Activated naive CD4-positive, alpha-beta T cell treated with anti-CD3 and anti-CD28 coated beads, Interleukin-2, amount 50 U/mL, for 72 hours (primary cell): ENCODE measurements around the gene TCF25. TPM values are rescaled to one million over a fixed set of nuclear protein-coding genes. Genes with fewer than 3 reads are reported as not detected.

ENCODE experiments used
- ATAC-seq, 2 donors: fragments of 150-1000 bp; cut with Tn5 transposase; 2 replicates each; pipeline ENCODE4 v1.10.0; 2021; ENCODE audit warnings: mild to moderate bottlenecking in 2 of 2, moderate library complexity in 2 of 2
- DNase-seq, 2 donors: peaks; one replicate each; pipeline ENCODE4 v3.0.0; 2021 to 2022; ENCODE audit warnings: low spot score in 2 of 2
- H3K27ac Mint-ChIP-seq, 2 donors: one replicate each; pipeline ENCODE4 v1.8.0; 2022; ENCODE audit warnings: mild to moderate bottlenecking in 2 of 2, mixed read lengths in 2 of 2
- H3K36me3 Mint-ChIP-seq, 2 donors: one replicate each; pipeline ENCODE4 v1.8.0; 2022; ENCODE audit warnings: mixed read lengths in 2 of 2
- H3K9me3 Mint-ChIP-seq, 2 donors: one replicate each; pipeline ENCODE4 v1.8.0; 2022; ENCODE audit warnings: mixed read lengths in 2 of 2
- total RNA-seq, 2 donors: library from RNA; stranded (reverse); gene quantifications; one replicate each; pipeline ENCODE4 v1.2.3, GENCODE V29; 2022

TCF25 gene
- total RNA-seq, 2 donors from 2014 or later, result 167 to 235 TPM

DNA sequence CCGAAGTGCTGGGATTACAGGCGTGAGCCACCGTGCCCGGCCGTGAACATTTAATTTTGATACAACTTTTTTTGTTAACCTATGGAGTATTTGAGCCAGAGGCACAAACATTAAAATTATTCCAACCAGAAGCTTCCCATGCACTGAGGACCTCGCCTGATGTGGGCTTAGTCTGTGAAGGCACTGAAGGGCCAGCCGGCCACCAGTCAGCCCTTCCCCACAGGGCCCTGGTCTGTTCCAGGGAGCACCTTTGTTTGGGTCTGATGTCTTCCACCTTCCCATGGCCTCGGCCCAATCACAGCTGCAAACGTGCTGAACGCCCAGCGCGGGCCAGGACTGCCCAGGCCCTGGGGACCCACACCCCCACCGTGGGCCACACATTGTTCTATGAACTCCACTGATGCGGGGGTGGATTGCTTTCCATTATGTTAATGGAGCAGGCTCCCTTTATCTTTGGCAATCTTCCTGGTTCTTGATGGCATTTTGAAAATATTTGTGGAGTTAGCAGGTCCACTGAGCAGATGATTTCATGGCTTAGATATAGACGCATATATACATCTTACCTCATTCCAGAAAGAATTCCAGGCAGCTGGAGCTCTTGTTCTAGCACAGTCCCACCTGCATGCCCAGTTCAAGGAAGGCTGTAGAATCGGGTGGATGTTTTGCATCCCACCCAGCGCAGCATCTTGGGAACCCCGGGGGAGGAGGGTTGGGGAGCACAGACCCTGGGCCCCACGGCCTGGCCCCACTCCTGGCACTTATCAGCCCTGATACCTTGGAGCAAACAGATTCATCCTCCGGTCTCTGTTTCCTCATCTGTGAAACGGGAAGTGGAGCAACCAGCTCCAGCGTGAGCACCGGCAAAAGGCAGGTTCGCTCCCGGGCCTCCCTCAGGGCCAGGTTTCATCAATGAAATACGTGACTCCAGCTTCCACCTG is 30.7 kb upstream of the TCF25 start:
- no peak for ATAC-seq
- no peaks in the 10 kb centered on the region for H3K9me3 Mint-ChIP-seq

DNA sequence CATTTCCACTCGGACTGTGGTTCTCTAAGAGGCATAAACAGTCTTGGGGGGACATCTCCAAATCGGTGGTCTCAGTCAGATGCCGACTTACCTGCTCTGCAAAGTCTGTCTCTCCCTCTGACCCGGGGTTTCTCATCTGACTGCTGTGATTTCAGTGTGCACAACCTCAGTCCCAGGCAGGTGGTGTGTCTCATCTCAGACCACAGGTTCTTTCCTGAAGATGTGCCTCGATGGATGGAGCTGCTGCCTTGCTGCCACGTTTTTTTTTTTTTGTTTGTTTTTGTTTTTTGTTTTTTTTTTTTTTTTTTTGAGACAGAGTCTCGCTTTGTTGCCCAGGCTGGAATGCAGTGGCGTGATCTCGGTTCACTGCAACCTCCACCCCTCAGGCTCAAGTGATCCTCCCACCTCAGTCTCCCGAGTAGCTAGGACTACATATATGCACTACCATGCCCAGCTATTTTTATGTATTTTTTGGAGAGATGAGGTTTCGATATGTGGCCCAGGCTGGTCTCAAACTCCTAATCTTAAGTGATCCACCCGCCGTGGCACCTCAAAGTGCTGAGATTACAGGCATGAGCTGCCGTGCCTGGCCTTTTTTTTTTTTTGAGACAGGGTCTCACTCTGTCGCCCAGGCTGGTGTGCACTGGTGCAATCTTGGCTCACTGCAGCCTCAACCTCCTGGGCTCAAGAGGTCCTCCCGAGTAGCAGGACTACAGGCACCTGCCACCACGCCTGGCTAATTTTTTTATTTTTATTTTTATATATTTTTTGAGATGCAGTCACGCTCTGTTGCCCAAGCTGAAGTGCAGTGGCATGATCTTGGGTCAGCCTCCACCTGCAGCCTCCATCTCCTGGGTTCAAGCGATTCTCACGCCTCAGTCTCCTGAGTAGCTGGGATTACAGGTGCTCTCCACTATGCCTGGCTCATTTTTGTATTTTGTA is 29.7 kb upstream of the TCF25 start:
- DNase-seq (no peak), ATAC-seq (no peak)
- no peaks in the 10 kb centered on the region for H3K9me3 Mint-ChIP-seq
- H3K27ac Mint-ChIP-seq, result no peak overlapping the region
- no peaks in the 10 kb centered on the region for H3K36me3 Mint-ChIP-seq

More for the DNA sequence above, 30.7 kb upstream of the TCF25 start:
- no peak for DNase-seq
- no peaks in the 10 kb centered on the region for H3K36me3 Mint-ChIP-seq
- no peak overlapping the region for H3K27ac Mint-ChIP-seq

DNA sequence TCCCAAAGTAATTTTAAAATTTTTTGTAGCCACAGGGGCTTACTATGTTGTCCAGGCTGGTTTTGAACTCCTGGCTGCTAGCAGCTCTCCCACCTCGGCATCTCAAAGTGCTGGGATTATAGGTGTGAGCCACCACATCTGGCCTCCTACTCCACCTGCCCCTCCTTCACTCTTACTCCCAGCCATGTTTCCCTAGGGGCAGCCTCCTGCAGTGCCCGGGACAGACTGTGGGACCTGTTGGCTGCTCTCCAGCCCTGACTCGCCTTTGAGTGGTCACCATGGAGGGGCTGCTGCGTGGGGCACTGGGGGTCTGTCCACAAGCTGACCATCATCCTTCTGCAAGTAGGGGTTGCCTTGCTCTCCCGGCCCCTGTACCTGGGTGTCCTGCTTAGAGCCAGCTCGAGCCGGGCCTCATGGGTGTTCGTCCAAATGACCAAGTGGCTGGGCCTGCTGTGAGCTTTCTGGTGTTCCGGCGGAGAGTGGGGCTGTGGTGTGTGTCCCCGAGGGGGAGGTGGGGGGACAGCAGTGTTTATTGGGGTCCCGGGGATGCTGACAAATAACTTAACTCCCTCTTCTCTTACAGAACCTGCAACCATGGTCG is 28.6 kb upstream of the TCF25 start:
- ATAC-seq (no peak), DNase-seq (no peak)
- Mint-ChIP-seq H3K36me3 (no peaks in the 10 kb centered on the region), H3K27ac (no peak overlapping the region), H3K9me3 (no peaks in the 10 kb centered on the region)

- no peak for DNase-seq
- H3K27ac Mint-ChIP-seq, result no peak overlapping the region
- H3K36me3 Mint-ChIP-seq, result no peaks in the 10 kb centered on the region
- H3K9me3 Mint-ChIP-seq, result no peaks in the 10 kb centered on the region
- ATAC-seq, result peak in 1 of 2 donors; percentile 47
Observed at GRCh38 chr16:89845417-89845816, 28.0 kb upstream of the TCF25 start.

DNA sequence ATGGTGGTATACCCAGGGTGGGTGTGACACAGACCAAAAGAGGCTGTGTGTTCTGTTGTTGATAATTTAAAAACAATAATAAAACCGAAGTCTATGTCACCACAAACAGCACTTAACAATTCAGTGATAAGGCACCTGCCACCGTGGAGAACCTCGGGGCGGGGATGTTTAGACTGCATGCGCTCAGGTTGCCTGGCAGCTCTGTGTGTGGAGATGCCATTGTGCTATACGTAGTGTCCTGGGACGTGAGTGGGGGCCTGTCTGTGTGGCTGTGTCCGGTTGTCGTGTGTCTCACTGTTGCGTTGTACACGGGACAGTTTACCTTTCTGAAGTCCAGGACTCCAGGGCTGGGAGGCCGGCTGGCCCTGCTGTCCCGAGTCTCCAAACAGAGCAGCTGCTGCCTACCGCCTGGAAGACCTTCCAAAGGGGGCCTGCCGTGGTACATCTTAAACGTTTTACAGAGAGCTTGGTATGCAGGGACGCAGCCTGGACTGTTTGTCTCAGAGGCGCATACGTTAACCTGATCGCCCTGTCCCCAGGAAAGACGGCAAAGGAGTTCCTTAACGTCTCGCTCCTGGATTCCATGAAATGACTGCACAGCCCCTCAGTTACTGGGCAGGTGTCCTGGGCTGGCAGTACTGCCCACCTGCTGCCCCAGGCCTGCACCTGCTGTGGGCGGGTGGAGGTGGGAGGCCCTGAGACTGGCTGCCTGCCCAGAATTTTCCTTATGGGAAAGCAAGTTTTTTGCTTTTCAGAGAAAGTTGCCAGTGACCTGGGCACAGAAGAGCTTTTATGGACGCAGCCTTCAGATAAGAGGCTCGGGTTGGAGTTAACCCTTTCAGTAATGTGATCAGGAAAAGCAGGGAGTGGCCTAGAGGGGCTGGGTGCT is 26.1 kb upstream of the TCF25 start:
- ATAC-seq, result no peak
- H3K9me3 Mint-ChIP-seq, result no peaks in the 10 kb centered on the region
- DNase-seq, result no peak
- no peak overlapping the region for H3K27ac Mint-ChIP-seq
- no peaks in the 10 kb centered on the region for H3K36me3 Mint-ChIP-seq

- Mint-ChIP-seq H3K36me3 (no peaks in the 10 kb centered on the region), H3K27ac (no peak overlapping the region), H3K9me3 (no peaks in the 10 kb centered on the region)
- DNase-seq (no peak), ATAC-seq (no peak)
Observed at GRCh38 chr16:89847940-89848297, 25.5 kb upstream of the TCF25 start.

DNA sequence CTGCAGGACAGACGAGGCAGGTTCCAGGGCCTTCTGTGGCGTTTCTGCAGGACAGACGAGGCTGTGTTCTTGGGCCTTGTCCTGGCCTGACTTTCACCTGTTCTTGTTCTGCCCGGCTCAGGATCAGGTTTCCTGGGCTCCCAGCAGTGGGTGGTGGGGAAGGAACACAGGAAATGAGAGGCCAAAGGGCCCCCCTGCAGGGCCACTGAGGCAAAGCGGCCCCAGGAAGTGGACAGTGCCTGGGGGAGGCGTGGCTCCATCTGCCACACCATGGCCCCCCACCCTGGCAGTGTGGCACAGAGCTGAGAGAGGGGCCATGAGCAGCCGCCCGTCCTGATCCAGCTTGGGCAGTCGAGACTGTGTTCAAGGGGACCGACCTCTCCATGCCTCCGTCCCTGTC is 24.4 kb upstream of the TCF25 start:
- no peaks in the 10 kb centered on the region for H3K9me3 Mint-ChIP-seq
- H3K27ac Mint-ChIP-seq, result no peak overlapping the region
- no peaks in the 10 kb centered on the region for H3K36me3 Mint-ChIP-seq
- DNase-seq, result no peak
- no peak for ATAC-seq

GRCh38 chr16:89853306-89853993 is 19.9 kb upstream of the TCF25 start:
- Mint-ChIP-seq H3K9me3 (no peaks in the 10 kb centered on the region), H3K27ac (no peak overlapping the region), H3K36me3 (no peaks in the 10 kb centered on the region)
- DNase-seq, result no peak
- no peak for ATAC-seq

DNA sequence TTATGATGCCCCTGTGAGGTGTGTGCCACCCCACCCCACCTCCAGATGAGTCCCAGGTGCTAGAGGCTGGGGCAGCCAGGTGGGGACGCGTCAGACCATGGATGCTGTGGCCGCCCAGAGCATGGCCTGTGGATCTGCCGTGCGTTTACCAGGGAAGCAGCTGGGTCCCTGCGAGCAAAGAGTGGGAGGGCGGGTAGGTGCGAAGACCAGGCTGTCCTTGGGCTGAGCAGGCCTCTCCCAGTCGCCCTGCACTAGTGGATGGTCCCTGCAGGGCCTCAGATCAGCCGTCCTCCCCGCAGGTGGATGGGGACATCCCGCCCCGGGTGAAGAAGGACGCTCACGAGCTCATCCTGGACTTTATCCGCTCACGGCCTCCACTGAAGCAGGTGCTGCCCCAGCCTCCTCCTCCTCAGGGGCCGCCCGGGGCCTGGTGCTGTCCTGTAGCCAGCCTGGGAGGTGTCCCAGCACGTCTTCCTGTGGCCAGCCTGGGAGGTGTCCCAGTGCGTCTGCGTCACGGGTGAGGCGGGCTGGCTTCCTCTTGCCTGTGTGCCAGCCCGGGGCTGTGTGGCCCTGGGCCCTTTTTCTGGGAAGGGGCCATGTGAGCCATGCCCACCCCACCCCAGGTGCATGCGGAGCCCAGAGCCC is 18.0 kb upstream of the TCF25 start:
- H3K36me3 Mint-ChIP-seq, result no peaks in the 10 kb centered on the region
- no peak for ATAC-seq
- no peak for DNase-seq
- no peaks in the 10 kb centered on the region for H3K9me3 Mint-ChIP-seq
- no peak overlapping the region for H3K27ac Mint-ChIP-seq

DNA sequence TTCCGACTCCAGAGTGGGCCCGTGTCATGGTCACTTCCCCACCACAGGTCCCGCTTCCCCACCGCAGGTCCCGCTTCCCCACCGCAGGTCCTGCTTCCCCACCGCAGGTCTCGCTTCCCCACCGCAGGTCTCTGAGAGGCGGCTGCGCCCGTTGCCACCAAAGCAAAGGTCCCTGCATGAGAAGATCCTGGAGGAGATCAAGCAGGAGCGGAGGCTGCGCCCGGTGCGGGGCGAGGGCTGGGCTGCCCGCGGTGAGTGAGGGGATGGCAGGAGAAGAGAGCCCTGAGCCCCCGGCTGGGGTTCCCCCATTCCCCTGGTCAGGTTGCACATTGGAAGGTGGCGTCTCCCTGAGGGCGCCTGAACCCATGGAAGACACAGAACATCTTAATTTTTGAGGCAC is 17.4 kb upstream of the TCF25 start:
- Mint-ChIP-seq H3K9me3 (no peaks in the 10 kb centered on the region), H3K27ac (no peak overlapping the region), H3K36me3 (no peaks in the 10 kb centered on the region)
- DNase-seq (no peak), ATAC-seq (no peak)

GRCh38 chr16:89858973-89859614 is 14.3 kb upstream of the TCF25 start:
- DNase-seq, result no peak
- Mint-ChIP-seq H3K36me3 (no peaks in the 10 kb centered on the region), H3K9me3 (no peaks in the 10 kb centered on the region), H3K27ac (no peak overlapping the region)
- ATAC-seq, result no peak

DNA sequence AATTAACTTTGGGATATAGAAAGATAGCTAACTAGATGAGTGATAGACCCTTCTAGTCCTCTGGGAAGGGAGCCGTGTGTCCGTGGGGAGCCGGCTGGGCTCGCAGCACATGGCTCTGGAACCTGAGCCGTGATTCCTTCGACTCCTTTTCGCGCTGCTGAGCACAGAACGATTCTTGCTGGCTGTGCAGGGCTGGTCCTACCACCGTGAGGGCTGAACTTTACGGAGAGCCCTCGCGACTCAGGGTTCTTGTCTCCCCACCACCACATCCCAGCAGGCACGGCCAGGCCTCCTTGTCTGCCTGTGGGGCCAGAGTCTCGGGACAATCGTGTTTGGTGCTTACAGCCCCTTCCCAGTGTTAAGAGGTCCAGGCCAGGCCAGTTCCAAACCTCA is 13.8 kb upstream of the TCF25 start:
- Mint-ChIP-seq H3K9me3 (no peaks in the 10 kb centered on the region), H3K27ac (no peak overlapping the region), H3K36me3 (no peaks in the 10 kb centered on the region)
- DNase-seq (no peak), ATAC-seq (no peak)

DNA sequence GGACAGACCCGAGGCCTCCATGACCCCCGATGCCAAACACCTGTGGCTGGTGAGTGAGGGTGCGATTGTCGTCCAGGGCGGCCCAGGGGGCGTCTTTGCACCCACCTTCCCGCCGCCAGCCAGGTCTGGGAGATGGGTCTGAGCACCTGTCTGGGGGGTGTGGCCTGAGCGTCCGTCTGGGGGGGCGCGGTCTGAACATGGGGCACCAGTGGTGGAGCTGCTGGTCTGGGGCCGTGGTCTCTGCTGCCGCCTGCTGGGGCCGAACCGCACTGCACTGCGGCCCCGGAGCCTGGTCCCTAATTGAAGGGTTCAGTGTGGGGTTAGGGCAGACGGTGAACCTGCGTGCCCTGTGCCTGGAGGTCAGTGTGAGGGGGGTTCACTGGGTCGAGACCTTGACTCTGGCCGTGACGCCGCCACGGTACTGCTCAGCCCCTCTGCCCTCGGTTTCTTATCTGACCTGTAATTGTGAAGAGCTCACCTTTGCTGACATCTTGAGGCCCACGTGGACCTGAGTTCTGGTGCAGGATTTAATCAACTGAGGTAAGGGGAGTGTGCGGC is 12.6 kb upstream of the TCF25 start:
- H3K9me3 Mint-ChIP-seq, result no peaks in the 10 kb centered on the region
- H3K36me3 Mint-ChIP-seq, result no peaks in the 10 kb centered on the region
- H3K27ac Mint-ChIP-seq, result no peak overlapping the region
- DNase-seq, result peak; percentile 76 to 91
- ATAC-seq, result peak; percentile 71 to 89

DNA sequence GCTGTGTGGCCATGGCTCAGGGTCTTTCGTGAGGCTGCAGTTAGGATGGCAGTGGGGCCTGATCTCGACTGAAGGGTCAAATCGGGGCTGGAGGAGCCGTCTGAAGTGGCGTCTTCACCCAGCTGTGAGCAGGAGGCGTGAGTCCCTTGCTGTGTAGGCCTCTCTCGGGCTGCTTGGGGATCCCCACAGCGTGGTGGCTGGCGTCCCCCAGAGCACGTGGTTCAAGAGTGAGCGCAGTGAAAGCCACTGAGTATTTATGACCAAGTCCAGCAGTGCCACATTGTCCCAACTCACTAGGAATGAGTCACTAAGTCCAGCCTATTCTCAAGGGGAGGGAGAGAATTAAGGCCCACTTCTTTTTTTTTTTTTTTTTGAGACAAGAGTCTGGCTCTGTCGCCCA is 11.7 kb upstream of the TCF25 start:
- ATAC-seq (no peak), DNase-seq (no peak)
- no peak overlapping the region for H3K27ac Mint-ChIP-seq
- no peaks in the 10 kb centered on the region for H3K9me3 Mint-ChIP-seq
- no peaks in the 10 kb centered on the region for H3K36me3 Mint-ChIP-seq

GRCh38 chr16:89862732-89863131 is 10.7 kb upstream of the TCF25 start:
- DNase-seq, result no peak

More at GRCh38 chr16:89862732-89863131, 10.7 kb upstream of the TCF25 start:
- Mint-ChIP-seq H3K36me3 (no peaks in the 10 kb centered on the region), H3K9me3 (no peaks in the 10 kb centered on the region), H3K27ac (peak overlapping the region; percentile 65 to 83)
- no peak for ATAC-seq
